Measurements from ENCODE around the gene TACC3.

The TACC3 gene

GRCh38 chr4:1748465-1748995 is 27.2 kb downstream of the TACC3 start:
- peak; percentile 87 for DNase-seq

DNA sequence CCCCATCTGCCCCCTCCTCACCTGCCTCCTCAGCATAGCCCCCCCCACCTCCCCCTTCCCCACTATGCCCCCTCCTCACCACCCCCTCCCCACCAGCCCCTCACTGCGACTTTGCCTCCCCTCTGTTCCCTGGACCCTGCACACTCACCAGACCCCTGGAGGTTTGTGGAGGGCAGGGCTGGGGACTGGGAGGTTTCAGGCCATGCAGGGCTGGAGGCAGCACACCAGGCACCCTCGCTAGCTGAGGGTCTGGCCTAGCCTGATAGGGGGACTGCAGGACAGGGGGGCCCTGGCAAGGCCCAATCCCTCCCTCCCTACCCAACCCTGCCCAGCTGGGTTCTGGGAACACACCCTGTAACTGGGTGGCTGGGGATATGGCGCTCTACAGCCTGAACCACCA is 28.0 kb downstream of the TACC3 start:
- DNase-seq, result no peak

DNA sequence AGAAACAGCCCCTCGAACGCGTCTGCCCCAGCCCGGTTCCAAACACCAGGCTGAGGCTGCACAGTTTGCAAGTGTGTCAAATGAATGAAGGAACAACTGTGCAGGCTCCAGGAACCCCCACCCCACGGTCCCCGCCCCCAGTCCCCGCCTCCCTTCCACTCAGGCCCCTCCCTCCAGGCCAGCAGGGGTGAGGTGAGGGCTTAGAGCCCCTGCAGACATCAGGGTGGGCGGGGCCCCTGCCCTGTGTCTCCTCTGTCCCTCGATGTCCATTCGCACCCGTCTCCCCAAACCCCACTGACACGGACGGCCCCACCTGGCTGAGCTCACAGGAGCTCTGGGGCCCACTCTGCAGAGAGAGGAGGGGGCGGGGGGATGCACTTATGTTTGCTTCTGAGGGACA is 28.5 kb downstream of the TACC3 start:
- DNase-seq, result no peak

DNA sequence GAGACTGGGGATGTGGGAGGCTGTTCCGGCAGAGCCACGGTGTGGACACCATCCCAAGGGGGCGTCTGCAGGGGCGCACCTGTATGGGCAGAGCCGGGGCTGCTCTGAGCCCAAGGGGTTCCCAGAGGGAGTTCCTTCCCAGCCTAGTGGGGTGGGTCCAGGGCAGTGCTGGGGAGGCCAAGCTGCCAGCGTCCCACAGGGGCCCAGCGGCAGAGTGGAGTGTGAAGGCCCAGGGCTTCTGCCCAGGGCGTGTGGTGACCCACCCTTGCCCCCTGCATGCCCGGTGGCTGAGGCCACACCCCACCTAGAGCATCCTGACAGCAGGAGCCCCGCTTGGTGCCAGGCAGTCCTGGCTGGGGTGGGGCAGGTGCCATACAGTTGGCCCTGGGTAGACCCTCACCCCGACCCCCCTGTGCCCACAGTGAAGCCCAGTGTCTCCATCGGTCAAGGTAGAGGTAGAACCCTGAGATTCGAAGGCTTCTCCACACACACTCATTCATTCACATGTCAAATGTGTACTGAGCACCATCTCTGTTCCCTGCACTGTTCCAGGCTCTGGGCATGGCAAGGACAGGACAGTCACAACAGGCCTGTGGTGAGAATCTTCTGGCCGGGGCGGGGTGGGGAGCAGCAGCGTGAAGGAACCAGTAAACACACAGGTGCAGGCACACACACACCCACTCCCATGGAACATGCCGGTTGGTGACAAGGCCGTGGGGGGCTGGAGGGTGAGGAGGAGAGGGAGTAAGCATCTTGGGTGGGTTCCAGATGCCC is 29.2 kb downstream of the TACC3 start:
- no peak for DNase-seq

GRCh38 chr4:1751155-1751918 is 30.0 kb downstream of the TACC3 start:
- no peak for DNase-seq

DNA sequence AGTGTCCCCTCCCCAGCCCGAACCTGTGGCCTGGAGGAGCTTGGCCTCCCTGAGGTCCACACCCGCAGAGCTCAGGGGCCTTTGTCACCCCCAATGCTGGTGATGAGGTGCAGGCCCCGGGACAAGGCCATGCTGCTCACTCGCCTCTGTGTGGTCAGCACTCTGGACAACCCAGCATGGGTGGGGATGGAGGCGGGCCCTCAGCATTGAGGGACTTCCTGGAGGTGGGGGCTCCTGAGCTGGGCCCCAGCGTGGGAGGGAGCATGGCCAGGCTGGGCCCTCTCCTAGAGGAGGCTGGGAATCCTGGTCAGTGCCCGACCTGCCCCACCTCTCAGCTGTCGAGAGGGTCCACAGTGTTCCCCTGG is 30.6 kb downstream of the TACC3 start:
- no peak for DNase-seq

DNA sequence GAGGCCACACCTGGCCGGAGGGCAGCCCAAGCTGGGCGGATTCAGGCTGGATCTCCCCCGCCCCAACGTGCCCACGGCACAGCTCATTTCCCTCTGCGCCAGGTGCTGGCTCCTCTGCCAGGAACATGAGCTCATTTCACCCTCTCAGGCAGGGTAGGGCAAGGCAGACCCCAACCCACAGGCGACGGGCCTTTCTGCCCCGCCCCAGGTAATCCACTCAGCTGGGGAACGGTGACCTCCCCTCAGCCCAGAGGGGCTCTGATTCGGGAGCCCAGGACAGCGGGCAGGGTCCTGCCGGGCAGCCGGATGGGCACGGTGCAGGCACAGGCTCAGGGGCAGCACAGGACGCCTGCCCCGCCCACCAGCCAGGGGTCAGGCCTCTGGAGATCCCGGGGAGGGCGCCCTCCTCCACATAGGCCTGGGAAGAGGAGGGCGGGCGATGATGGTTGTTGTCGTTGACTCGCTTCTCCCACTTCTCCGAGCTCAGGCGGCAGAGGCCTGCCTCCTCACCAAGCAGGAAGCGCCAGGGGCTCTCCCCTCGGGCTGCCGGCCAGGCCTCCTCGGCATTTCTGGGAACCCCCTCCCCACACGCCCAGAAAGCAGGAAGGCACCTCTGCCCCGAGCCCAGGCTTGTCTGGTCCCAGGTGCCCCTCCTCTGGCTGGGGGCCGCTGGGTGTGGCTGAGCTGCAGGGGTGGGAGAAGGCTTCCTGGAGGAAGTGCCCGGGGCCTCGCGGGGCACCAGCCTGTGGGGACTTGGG is 31.1 kb downstream of the TACC3 start:
- DNase-seq, result peak; percentile 49

- DNase-seq, result no peak
These were observed 32.0 kb downstream of the TACC3 start for GRCh38 chr4:1753294-1753696.

DNA sequence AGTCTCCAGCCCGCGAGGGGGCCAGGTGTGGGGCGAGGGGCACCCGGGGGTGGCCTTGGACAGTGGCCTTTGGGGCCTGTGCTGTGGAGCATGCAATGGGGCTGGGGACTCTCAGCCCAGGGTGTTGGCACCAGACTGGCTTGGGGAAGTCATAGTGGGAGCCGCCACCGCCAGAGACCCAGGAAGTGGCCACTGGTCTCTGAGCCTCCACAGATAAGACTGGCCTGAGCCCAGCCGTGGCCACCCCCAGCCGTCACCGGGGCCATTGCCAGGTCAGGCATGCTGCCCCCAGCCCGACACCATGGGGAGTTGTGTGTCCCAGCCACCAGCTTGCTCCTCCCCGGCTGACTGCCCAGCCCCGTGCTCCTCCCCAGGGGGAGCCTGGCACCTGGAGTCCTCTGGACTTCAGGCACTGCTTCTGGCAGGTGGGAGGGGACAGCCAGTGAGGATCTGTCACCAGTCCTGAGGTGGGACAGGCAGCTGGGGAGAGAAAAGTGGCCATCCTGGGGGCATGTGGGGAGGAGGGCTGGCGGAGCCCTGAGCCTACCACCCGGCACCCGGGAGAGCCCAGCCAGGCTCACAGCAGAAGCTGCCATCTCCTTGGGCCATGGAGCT is 32.5 kb downstream of the TACC3 start:
- DNase-seq, result no peak

GRCh38 chr4:1754336-1754735 is 33.0 kb downstream of the TACC3 start:
- DNase-seq, result no peak

- DNase-seq, result no peak
These were observed 34.0 kb downstream of the TACC3 start for GRCh38 chr4:1755297-1755696.

- DNase-seq, result no peak
These were observed 34.8 kb downstream of the TACC3 start for GRCh38 chr4:1756079-1756478.

DNA sequence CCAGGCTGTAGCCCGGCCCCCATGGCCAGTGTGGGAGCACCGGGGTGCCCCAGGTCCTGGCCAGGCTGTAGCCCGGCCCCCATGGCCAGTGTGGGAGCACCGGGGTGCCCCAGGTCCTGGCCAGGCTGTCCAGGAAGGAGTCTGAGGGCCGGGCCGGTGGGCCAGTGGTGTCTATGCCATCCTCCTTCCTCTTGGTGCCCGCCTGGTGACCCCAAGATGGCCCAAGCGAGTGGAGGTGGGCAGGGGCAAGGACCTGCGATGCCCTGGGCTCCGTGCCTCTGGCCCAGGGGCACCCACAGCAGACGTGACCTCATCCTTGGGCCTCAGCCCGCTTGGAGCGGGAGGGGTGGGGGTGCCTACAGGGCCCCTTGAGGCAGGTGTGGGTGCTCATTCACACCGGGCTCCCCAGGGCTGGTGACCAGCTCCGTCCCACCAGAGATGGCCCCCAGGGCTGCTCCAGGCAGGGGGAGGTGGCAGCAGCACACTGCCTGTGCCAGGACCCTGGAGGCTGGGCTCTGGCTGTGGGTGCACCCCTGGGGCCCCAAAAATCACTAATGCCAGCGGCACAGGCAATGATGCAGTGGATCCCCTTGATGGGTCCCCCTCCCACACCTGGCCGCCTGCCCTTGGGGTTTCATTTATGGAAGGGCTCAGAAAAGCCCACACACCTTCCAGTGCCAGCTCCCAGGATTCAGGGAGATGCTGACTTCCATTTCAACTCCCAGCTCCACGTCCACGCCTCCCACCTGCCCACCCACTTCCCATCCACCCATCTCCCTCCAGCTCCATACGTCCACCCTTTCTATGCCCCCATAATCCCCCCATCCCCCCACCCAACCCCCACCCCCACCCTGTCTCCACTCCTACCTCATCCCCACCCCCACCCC is 35.8 kb downstream of the TACC3 start:
- DNase-seq, result no peak

DNA sequence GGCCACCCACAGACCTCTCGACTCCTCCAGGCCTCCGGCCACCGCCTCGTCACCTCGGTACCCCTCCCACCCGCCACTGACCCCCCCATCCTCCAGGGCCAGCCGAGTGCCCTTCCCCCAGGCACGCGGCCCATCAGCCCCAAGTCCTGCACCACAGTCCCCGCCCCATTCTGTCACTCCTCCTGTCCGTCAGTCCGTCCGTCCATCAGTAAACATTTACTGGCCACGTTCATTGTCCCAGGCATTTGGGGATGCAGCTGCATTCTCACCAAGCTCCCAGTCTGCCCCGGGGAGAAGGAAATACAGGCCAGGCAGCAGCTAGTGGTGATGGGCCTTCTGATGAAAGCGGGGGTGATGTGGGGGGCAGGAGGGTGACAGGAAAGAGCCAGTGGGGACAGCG is 36.5 kb downstream of the TACC3 start:
- DNase-seq, result no peak

- DNase-seq, result no peak
These were observed 37.2 kb downstream of the TACC3 start for GRCh38 chr4:1758306-1759121.

DNA sequence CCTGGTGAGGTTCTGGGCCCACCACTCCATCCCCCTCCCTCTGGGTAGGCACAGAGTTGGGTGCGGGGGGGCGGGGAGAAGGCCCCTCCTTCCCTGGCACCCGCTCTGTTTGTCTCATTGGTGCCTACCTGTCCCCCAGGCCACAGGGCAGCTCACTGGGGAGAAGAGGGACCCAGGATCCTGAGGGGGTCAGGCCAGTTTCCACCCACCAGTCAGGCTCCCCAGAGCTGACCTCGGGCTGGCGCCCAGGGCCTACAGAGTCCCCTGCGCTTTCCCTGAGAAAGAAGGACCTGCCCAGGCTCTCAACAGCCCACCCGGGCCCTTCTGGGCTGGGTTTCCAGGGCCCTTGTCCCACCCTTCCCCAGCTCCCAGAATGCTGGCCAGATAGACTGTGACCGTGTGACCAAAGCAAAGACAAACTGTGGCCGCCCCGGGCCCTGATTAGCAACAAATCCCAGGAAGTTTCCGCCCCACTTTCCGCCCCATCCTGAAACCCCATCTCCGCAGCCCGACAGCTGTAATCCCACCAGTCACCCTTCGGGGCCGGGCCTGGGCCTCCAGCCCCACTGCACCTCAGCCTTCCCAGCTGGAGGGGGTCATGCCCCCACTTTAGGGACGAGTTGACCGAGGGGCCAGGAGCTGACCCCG is 38.0 kb downstream of the TACC3 start:
- no peak for DNase-seq

GRCh38 chr4:1759818-1760223 is 38.5 kb downstream of the TACC3 start:
- DNase-seq, result no peak

DNA sequence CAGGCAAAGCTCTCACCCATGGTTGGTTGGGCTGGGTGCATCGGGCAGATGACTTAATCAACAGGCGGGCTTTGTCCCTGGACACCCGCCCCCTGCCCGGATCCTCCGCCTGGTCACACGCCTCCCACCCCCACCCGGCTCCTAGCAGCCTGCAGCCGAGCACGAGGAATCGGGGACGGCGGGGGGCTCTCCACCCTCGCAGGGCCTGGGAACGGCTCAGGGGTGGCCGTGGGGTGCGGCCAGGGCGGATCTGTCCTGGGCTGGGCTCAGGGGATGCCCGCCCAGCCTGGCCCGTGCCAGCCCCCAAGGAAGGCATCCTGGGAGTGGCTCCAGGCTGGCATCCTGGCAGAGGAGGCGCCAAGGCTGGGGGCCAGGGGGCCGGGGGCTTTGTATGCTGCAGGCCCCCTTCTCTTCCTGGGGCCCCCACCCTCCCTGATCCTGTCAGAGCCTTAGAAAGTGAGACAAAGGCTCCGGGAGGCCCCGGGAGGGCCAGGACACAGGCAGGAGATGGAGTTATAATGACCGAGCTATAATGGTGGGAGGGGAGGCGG is 39.3 kb downstream of the TACC3 start:
- no peak for DNase-seq

DNA sequence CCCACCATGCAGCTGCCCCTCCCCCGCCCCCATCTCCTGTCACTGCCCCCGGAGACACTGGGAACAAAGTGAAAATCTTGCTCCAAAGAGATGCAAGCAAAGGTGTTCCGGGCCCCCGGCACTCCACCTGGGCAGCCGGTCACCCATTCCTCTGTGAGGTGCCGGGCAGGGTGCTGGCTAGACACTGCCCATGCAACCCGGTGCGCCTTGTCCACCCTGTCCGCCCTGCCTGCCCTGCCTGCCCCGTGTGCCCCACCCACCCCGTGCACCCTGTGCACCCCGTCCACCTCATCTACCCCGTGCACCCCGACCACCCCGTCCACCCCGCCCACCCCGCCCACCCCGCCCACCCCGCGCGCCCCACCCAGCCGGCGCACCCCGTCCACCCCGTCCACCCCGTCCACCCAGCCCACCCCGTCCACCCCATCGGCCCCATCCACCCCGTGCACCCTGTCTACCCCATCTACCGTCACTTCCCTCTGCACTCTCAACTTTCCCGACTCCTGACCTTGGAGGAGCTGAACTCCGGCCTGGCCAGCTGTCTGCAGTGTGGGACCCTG is 39.9 kb downstream of the TACC3 start:
- DNase-seq, result no peak
